HG03558 (cell line): ENCODE data around the gene POC1B.

Experiments used
- ATAC-seq: cut with Tn5 transposase; IDR thresholded peaks from one replicate; pipeline ENCODE4 v1.9.1; 2021; ENCODE audit warnings: moderate number of reproducible peaks; ENCODE audit not compliant: unreplicated experiment; ENCODE audit errors: extremely low read depth

The POC1B gene

DNA sequence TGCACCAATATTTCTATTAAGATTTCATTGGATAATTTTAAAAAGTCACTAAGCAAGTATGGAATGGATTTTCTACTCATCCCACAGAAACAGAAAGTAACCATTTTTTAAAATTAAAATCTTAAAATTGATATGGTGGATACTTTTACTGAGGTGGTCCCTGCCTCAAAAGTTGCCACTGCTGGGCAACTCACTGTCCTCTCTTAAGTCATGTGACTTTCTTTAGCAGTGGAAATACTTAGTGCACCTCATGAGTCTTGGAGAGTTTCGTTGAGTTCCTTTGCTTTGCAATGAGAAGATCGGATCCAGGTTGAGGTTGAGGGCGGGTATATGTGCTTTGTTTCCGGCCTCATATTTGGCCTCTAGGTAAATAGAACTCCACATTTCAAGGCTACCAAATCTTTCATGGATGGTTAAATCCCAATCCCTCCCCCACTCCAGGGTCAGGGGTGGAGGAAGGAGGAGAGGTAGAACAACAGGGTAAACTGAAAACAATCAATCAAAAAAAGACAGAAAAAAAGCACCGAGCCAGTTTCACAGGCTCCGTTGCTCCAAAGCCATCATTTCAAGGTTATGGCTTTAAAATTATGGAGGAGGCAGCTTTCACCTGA is 134.0 kb downstream of the POC1B start:
- ATAC-seq = no peak

GRCh38 chr12:89390802-89391673 is 134.8 kb downstream of the POC1B start:
- no peak for ATAC-seq

GRCh38 chr12:89389755-89390661 is 135.8 kb downstream of the POC1B start:
- ATAC-seq = no peak

- ATAC-seq = no peak
Measured at GRCh38 chr12:89386138-89386537, 139.7 kb downstream of the POC1B start.

- no peak for ATAC-seq
Measured at GRCh38 chr12:89384807-89385206, 141.0 kb downstream of the POC1B start.

DNA sequence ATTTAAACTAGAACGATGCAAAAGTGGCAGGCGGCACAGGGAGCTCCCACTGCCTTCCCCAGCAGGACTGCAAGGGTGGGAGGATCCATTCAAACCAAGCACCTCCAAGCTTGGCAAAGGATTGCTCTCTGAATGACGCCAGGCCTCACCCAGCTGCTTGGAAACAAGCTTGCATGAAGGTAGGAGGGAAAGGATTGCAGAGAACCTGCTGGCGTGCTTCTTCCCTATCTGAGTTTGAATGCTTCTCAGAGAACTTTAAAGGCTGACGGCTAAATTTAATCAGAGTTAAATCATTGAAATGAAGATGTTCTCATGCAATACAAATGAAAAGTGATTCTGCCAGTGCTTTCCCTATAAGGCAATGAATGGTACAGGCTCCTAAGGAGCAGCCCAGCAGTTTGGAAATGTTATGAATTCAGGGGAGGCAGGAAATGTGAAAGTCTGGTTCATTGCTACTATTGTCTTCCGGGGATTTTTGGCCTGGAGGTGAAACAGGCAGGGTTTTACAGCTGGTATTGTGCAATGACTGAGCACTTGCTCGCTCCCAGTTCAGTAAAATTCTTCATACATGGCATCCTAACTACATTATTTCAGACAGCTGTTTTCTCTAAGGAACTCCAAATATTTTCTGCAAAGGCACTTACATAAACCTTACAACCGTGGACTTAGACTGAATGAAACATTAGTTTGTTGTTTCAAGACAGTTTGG is 141.6 kb downstream of the POC1B start:
- no peak for ATAC-seq

- no peak for ATAC-seq
Measured at GRCh38 chr12:89383235-89384049, 142.4 kb downstream of the POC1B start.

- no peak for ATAC-seq
Measured at GRCh38 chr12:89382328-89382727, 143.5 kb downstream of the POC1B start.

GRCh38 chr12:89379839-89380467 is 145.9 kb downstream of the POC1B start:
- no peak for ATAC-seq

GRCh38 chr12:89379148-89379838 is 146.6 kb downstream of the POC1B start:
- ATAC-seq = no peak

DNA sequence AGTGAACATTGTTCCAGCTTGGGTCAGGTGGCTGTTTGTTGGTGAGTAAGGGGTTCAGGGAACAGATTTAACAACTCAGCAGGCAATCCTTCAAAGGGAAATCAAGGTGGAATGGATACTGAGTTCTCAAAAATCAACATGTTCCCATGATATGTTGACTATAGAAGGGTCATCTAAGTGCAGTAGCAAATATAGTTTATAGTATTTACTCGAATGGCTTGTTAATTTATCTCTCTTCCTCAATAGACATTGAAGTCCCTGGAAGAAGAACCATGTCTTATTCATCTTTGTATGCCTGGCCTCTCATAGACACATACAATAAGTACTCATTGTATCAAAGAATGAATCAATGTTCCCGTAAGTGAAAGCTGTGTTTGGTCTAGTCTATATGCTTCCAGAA is 149.0 kb downstream of the POC1B start:
- ATAC-seq = no peak

GRCh38 chr12:89376202-89376529 is 149.7 kb downstream of the POC1B start:
- ATAC-seq = no peak

- ATAC-seq = no peak
Measured at GRCh38 chr12:89373763-89374572, 151.9 kb downstream of the POC1B start.

DNA sequence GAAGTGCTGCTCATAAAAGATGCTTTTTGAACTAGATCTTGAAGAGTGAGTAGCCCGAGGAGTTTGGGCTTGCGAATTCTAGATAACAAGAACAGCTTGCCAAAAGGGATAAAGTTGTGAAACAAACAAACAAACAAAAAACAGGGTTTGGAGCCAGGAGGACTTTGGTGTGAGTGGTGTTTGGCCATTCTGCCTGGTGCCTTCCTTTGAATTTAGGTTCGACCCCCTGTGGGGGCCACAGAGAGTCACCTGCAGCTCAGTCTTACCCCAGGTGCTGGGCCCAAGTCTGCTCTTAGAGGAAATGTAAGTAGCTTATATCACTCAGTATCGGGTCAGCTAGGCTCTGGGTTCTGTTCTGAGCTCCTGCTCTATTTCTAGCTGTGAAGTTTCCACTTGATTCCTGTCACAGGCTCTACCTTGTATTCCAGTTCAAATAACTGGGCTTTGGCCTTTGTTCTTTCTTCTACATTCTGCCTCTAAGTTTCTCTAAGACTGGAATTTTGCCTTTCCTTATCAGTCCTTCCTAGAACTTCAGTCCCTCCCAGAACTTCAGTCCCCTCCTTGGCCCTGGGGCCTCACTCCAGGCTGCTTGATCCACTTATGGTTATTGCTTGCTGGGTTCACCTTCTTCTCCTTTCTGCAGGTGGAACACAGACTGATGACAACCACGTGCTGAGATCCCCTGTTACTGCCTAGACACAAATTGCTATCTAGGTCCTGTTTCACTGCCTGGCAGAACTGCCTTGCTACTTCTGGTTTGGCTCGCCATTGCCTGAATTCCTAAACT is 153.1 kb downstream of the POC1B start:
- no peak for ATAC-seq

- no peak for ATAC-seq
Measured at GRCh38 chr12:89370850-89371249, 155.0 kb downstream of the POC1B start.

DNA sequence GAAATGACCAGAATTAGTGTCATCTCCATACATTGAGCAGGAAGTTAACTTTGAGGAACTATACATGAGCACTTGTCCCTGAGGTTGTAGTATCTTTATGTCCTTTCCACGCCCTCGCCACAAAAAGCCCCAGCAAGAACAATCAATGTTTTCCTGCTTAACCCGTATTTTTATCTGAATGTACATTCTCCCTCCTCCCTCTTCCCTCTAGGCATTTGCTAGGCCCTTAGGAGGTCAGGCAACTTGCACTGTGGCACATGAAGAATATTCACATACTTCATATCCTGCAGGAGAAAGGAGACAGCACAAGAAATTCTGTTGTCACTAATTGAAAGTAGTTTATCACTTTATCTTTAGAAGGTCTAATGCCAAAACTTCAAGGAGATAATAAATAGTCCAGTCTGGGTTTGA is 155.4 kb downstream of the POC1B start:
- ATAC-seq = no peak
